HG02852 (cell line): ENCODE data around the gene SUSD6.

Experiments
- ATAC-seq: cut with Tn5 transposase; IDR thresholded peaks from one replicate; pipeline ENCODE4 v1.9.1; 2021; ENCODE audit warnings: mild to moderate bottlenecking, moderate library complexity; ENCODE audit not compliant: unreplicated experiment

Gene SUSD6, protein sequence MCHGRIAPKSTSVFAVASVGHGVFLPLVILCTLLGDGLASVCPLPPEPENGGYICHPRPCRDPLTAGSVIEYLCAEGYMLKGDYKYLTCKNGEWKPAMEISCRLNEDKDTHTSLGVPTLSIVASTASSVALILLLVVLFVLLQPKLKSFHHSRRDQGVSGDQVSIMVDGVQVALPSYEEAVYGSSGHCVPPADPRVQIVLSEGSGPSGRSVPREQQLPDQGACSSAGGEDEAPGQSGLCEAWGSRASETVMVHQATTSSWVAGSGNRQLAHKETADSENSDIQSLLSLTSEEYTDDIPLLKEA

DNA sequence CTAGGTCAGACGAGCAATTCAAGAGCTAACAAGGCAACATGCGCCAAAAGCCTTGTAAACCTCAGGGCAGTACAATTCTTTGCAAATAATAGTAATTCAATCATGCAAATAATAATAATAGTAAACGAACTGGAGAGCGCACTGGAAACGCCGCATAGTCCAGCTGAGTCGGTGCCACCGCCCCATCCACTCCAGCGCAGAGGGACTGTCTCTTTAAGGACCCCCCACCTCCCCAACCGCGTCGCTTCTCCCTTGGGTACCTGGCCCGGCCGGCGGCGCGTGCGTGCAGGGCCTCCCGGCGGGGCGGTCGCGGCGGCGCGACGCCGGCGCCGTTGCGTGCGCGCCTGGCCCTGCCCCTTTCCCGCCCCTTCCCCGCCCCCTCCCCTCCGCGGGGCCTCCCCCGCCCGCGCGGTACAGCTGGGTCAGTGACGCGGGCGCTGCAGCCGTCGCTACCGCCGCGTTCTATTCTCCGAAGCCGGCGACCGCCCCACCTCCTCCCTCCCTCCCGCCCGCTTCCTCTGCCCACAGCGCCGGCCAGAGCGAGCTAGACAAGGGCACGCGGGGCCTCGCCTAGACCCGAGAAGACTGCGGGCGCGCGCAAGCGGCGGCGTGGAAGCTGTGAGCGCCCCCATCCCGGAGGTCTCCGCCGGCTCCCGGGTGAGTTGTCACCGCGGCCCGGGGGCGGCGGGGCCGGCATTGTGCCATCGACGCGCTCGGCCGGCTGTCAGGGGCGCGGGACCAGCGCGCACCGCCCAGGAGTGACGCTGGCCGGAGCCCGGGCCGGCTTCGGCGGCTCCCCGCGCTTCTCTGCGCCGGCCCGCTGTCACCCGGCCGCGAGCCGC, at the start of gene SUSD6:
TSS of gene SUSD6 (plus strand) at position 425 of the 842 bp plus-strand sequence. CDS start 46,997 bp downstream, outside the sequence.
- peak; percentile 55 for ATAC-seq

DNA sequence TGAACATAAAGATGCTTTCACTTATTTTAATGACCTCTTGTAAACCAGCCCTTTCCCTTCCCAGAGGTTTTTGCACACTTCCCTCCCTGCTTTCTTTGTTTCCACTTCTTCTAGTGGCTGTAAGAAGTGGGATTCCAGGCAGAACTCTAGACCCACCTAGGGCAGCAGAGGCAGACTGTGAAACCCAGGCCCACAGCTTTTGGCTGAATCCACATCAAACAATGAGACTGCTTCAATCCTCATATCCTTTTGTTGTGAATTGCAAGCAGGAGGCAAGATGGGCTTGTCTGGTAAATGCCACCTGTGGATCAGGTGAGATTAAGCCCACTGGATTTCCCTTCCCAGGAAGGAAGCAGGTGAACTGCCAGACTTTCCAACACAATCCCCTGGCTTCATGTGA, 49.5 kb upstream of the SUSD6 start:
- ATAC-seq: no peak

- no peak for ATAC-seq
Observed at GRCh38 chr14:69567563-69567962, 43.8 kb upstream of the SUSD6 start.

DNA sequence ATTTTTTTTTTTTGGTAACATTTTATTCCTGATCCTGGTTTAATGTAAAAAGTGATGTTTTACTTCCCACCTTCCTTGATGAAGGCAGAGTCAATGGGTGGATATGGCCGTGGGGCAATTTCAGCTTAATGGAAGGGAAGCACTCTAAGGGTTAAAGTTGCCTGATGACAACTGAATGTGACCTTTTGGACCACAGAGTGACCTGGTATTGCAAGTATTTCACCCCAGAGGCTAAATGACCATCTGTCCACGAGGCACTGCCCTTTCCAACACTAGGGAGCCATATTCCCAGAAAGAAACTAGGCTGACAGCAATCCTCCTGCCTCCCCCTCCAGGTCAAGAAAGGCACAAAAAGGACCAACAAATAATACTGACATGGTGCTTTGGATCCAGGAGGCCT, 41.5 kb upstream of the SUSD6 start:
- no peak for ATAC-seq

DNA sequence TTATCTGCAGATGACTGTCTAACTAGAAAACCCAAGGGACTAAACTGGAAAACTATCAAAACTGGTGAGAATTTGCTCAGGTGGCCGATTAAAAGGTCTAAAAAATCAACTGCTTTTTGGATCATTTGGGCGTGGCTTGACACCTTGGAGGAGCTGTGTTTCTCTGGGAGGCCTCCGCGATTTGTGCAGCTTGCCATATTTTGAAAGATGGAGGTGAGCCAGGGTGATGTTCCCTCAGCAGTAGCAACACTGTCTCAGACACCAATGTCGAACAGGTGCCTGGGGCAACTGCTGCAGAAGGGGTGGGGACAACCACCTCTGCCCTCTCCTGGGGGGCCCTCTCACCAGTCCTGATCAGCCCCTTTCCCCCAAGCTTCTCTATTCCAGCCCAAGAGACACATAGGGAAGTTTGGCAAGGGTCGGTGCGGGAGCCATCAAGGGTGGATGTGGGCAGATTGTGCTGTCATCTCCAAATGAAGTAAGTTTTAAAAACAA, 40.5 kb upstream of the SUSD6 start:
- no peak for ATAC-seq

DNA sequence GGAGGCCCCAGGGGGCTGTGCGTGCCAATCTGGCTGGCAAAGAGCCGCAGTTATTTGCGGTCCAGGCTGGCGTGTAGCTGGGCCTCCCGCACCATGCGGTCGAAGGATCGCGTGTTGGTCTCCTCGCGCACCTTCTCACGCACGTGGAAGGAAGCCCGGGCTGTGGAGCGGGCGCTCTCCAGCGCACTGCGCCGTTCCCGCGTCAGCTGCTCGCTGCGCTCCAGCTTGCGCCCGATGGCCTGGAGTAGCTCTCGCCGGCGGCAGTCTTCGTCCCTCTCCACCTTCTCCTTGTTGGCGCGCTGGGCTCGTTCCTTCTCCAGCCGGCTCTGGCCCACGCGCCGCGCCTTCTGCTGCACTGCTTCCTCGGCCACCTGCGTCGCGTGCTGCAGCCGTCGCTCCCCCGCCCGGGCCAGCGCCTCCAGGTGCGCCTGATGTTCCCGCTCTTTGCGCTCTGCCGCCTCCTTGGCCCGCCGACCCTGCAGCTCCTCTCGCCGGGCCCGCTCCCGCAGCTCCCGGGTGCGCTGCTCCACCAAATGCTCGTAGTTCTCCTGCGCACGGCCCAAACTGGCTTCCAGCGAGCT, 39.9 kb upstream of the SUSD6 start:
- ATAC-seq: no peak

- no peak for ATAC-seq
Observed at GRCh38 chr14:69572030-69572840, 39.2 kb upstream of the SUSD6 start.

DNA sequence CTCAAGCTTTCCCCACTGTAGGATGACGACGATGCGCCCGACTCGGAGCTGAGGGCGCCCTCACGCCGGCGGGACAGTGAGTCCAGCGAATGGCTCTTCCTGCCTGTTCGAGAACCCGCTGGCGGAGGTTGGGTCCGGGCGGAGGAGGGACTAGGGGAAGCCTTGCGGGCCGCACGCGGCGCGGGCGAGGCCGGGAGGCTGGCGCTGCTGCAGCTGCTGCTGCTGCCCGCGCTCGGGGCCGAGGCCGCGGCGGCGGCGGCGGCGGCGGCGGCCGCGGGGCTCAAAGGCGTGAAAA, 38.6 kb upstream of the SUSD6 start:
- ATAC-seq: no peak

- no peak for ATAC-seq
Observed at GRCh38 chr14:69573205-69573830, 38.1 kb upstream of the SUSD6 start.

DNA sequence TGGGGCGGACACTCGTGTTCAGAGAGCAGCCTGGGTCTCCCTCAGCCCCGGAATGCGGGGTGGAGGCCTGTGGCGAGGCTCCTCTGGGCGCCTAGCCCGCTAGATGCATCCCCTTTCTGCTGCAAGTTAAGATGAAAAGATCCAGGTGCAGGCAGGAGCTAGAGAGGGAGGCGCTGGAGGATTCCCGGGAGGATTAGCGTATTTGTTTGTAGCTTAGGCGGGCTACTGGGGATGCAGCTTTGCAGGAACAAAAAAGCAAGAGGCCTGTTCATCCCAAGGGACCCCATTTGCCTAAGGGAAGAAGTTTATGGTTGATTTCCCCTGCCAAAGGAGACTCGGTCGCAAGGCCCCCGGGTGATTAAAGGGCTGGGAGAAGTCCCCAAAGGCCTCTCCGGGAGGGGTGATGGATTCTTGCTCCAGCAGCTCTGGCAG, 37.5 kb upstream of the SUSD6 start:
- ATAC-seq: no peak

GRCh38 chr14:69574263-69574953, 37.0 kb upstream of the SUSD6 start, which contains the start of gene CCDC177:
Gene CCDC177 (minus strand): TSS chr14:69574871. CDS start chr14:69573622, 1,249 bp downstream.
- ATAC-seq: no peak

DNA sequence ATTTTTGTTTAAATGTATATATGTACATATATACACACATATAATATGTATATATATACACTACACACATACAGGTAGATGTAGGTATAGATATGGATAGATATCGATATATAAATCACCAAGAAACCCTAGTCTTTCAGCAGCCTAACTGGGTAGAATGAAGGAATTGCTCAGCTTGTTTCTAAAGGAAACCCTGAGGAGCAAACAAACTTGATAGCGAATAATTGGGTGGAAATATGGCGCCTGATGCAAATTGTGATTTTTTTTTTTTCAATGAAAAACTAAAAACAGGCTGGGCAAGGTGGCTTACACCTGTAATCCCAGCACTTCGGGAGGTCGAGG, 36.5 kb upstream of the SUSD6 start:
- ATAC-seq: no peak

- ATAC-seq: no peak
Observed at GRCh38 chr14:69579476-69579875, 31.9 kb upstream of the SUSD6 start.

GRCh38 chr14:69580009-69580577, 31.3 kb upstream of the SUSD6 start:
- no peak for ATAC-seq

- ATAC-seq: no peak
Observed at GRCh38 chr14:69581316-69581935, 30.0 kb upstream of the SUSD6 start.

- no peak for ATAC-seq
Observed at GRCh38 chr14:69582212-69582611, 29.2 kb upstream of the SUSD6 start.

DNA sequence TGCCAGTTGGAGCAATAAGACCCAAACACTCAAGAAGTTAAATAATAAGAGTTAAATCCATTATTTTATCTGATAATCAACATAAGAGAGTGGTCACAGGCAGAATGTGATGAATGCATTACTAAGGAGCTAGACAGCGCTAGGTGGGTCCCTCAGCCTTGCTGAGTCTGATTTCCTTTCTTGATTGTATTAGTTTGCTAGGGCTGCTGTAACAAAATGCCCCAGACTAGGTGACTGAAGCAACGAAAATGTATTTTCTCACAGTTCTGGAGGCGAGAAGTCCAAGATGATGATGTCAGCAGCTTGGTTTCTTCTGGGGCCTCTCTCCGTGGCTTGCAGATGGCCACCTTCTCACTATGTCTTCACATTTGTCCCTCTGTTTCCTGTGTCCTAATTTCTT, 28.6 kb upstream of the SUSD6 start:
- ATAC-seq: no peak

GRCh38 chr14:69584389-69584788, 27.0 kb upstream of the SUSD6 start:
- ATAC-seq: no peak

DNA sequence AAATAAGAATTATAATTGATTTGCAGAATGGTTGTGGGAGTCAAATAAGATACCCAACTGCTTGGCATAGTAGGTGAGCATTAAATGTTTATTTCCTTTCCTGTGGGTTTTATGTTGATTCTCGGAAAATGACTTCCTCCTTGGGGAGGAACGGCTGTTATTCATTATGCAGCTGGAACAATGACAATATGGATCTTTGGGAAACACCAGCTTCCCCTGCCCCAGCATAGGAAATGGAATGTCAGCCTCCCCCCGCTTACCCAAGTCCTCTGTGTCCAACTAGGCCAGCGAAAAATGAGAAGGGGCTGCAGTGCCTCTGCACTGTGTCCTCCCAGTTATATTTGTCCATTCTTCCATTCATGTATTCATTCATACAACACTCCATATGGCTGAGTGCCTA, 25.0 kb upstream of the SUSD6 start:
- no peak for ATAC-seq
